ENCODE results near the gene PLAAT1. TPM values are rescaled to one million over a fixed set of nuclear protein-coding genes. Genes with fewer than 3 reads are reported as not detected.
A peak's percentile ranks its signal among the peaks of the same experiment; 100 is the strongest.

Gene PLAAT1
- not detected for total RNA-seq

DNA sequence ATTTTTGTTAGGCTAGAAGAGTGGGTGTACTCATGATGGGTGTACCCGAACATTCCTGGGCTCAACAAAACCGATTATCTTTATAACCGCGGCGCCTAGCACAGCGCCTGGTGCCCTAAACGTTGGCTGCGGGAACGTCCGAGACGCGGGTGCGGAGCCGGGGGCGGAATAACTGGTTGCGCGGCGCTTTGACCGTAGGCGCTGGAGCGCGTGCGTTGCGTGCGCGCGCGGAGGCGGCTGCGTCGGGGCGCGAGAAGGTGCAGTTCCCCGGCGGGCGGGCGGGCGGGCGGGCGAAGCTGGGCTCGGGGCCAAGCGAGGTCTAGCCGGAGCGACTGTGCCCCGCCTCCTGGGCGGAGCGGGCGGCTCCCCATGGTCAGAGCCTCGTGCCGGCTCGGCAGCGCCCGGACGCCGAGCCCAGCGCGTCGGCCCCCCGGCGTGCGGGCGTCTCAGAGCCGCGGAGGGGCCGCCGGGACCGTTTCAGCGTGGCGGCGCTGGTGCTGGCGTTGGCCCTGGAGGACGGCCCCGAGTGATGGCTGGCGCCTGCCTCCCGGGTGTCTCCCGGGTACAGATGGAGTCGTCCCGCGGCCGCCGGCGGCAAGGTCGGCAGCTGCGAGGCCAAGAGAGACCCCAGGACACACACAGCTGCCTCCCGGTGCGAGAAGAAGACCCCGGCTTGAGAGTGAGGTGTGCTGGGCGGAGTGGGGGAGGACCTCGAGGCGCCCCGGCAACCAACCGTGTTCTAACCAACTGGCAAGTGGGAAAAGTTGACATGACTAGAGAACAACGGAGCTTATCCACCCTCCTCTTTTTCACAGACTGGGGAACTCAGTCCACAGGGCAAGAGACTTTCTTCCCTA, at the start of gene PLAAT1:
PLAAT1 (plus strand) TSS at position 373 of the 857 bp plus-strand sequence. CDS start 14,429 bp downstream, outside the sequence.
- peak; percentile 83 for ATAC-seq
- no peak for TF ChIP-seq CTCF (IDR thresholded peaks at IDR 0.05)
- Mint-ChIP-seq H3K36me3 (ENCODE audit: low read depth) (no peaks in the 10 kb centered on the region), H3K27me3 (peaks cover 28% of the 10 kb centered on the region), H3K27ac (no peak within 1 kb of the TSS), H3K9me3 (no peaks in the 10 kb centered on the region), H3K4me1 (ENCODE audit: low read depth) (peaks cover 3% of the 10 kb centered on the region), H3K4me3 (peak within 1 kb of the TSS; percentile 25)
- DNase-seq, result peak; percentile 31
- ChIA-PET POLR2A (no interaction called here), CTCF (interaction anchor here (0.6 kb wide), 1 partner anchor 929 kb away, joined by 3 read pairs; no protein-coding TSS in a partner anchor)
- intact Hi-C loops (cut with micrococcal nuclease), result no loop called here

- ATAC-seq, result no peak
- intact Hi-C loops (cut with micrococcal nuclease), result no loop called here
- no peaks in the 10 kb centered on the region for H3K9me3 Mint-ChIP-seq
- ChIA-PET CTCF (no interaction called here), POLR2A (no interaction called here)
- no peaks in the 10 kb centered on the region for H3K36me3 Mint-ChIP-seq (ENCODE audit: low read depth)
- no peak for DNase-seq
- TF ChIP-seq CTCF (IDR thresholded peaks at IDR 0.05), result no peak
- peaks cover 1% of the 10 kb centered on the region for H3K27me3 Mint-ChIP-seq
- H3K4me3 Mint-ChIP-seq, result no peak overlapping the region
- no peaks in the 10 kb centered on the region for H3K4me1 Mint-ChIP-seq (ENCODE audit: low read depth)
- no peak overlapping the region for H3K27ac Mint-ChIP-seq
Observed at GRCh38 chr3:193194371-193194770, 46.7 kb upstream of the PLAAT1 start.

- no peak for DNase-seq
- H3K4me3 Mint-ChIP-seq, result no peak overlapping the region
- no peaks in the 10 kb centered on the region for H3K4me1 Mint-ChIP-seq (ENCODE audit: low read depth)
- no peak for ATAC-seq
- ChIA-PET POLR2A (no interaction called here), CTCF (no interaction called here)
- H3K27me3 Mint-ChIP-seq, result no peaks in the 10 kb centered on the region
- H3K27ac Mint-ChIP-seq, result no peak overlapping the region
- intact Hi-C loops (cut with micrococcal nuclease), result no loop called here
- no peaks in the 10 kb centered on the region for H3K9me3 Mint-ChIP-seq
- TF ChIP-seq CTCF (IDR thresholded peaks at IDR 0.05), result no peak
- no peaks in the 10 kb centered on the region for H3K36me3 Mint-ChIP-seq (ENCODE audit: low read depth)
Observed at GRCh38 chr3:193196746-193197145, 44.3 kb upstream of the PLAAT1 start.

DNA sequence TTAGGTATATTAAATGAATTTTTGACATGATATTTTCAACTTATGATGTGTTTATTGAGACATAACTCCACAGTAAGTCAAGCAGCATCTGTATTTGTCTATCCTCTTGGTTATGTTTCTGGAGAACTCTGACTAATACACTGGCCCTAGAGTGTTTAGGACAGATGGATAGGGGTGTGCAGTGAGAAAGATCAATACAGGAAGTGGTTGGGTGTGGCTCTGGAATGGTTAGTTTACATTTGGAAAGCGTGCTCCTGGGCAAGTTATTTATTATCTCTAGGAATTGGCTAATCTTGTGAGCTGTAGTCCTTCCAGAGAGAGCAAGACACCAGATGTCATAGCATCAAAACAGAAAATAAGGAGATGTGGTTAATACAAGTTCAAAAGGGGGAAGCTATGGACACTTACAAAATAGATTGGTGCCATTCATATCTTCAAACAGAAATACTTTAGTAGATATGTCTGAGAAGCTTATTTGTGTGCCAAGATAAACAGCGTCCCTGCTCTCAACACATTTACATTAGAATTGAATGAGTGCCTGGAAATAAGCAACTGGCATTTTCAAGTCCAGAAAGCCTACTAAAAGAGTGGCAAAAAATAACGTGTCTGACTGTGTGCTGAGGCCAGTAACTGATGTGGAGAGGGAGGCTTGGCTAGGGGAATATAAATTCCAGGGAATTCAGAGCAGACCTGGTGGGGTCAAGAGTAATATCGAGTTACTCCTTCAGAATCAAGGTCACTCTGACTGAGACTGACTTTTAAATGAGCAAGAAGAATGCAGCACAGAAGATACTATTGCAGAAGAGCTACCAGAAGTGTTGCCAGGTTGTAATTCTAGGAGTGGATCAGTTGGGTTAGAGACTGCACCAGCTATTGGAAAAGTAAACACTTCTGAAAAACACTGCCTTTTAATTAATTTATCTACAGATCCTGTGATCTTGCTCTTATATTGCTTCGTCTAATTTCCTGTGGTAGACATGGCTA, 33.4 kb upstream of the PLAAT1 start:
- Mint-ChIP-seq H3K36me3 (ENCODE audit: low read depth) (no peaks in the 10 kb centered on the region), H3K4me3 (no peak overlapping the region), H3K4me1 (ENCODE audit: low read depth) (no peaks in the 10 kb centered on the region), H3K9me3 (no peaks in the 10 kb centered on the region), H3K27ac (no peak overlapping the region), H3K27me3 (no peaks in the 10 kb centered on the region)
- no peak for ATAC-seq
- TF ChIP-seq CTCF (IDR thresholded peaks at IDR 0.05), result no peak
- intact Hi-C loops (cut with micrococcal nuclease), result no loop called here
- POLR2A ChIA-PET, result no interaction called here
- CTCF ChIA-PET, result no interaction called here
- DNase-seq, result no peak
